ENCODE measurements around the gene MRPL17.

MRPL17 gene

GRCh38 chr11:6681949-6682348 lies 1.2 kb downstream of the MRPL17 start:
- DNase-seq, result no peak

- no peak for DNase-seq
Measured at GRCh38 chr11:6681505-6681904, 1.6 kb downstream of the MRPL17 start.

- no peak for DNase-seq
Measured at GRCh38 chr11:6677018-6677417, 6.1 kb downstream of the MRPL17 start.

- no peak for DNase-seq
Measured at GRCh38 chr11:6674862-6675261, 8.3 kb downstream of the MRPL17 start.

- no peak for DNase-seq
Measured at GRCh38 chr11:6674219-6674597, 8.9 kb downstream of the MRPL17 start.

- no peak for DNase-seq
Measured at GRCh38 chr11:6673523-6674218, 9.5 kb downstream of the MRPL17 start.

- no peak for DNase-seq
Measured at GRCh38 chr11:6671991-6672390, 11.1 kb downstream of the MRPL17 start.

GRCh38 chr11:6670202-6670830 lies 12.8 kb downstream of the MRPL17 start:
- DNase-seq, result no peak

GRCh38 chr11:6667733-6668374 lies 15.3 kb downstream of the MRPL17 start:
- no peak for DNase-seq

GRCh38 chr11:6666302-6667183 lies 16.6 kb downstream of the MRPL17 start:
- DNase-seq, result no peak

GRCh38 chr11:6664551-6664950 lies 18.6 kb downstream of the MRPL17 start:
- DNase-seq, result no peak

- no peak for DNase-seq
Measured at GRCh38 chr11:6663794-6664469, 19.2 kb downstream of the MRPL17 start.

- DNase-seq, result no peak
Measured at GRCh38 chr11:6660712-6661111, 22.4 kb downstream of the MRPL17 start.

- DNase-seq, result no peak
Measured at GRCh38 chr11:6658647-6659046, 24.5 kb downstream of the MRPL17 start.

- no peak for DNase-seq
Measured at GRCh38 chr11:6657346-6657745, 25.8 kb downstream of the MRPL17 start.

- no peak for DNase-seq
Measured at GRCh38 chr11:6656936-6657335, 26.2 kb downstream of the MRPL17 start.

GRCh38 chr11:6656584-6656915 lies 26.6 kb downstream of the MRPL17 start:
- no peak for DNase-seq

- DNase-seq, result peak in 1 of 4 experiments; percentile 14
Measured at GRCh38 chr11:6655790-6656583, 27.2 kb downstream of the MRPL17 start, which contains the start of gene DCHS1. TSS of gene DCHS1 (minus strand) at chr11:6655809. CDS start at chr11:6641613, 14,196 bp downstream.

- DNase-seq, result no peak
Measured at GRCh38 chr11:6655020-6655789, 27.9 kb downstream of the MRPL17 start.

GRCh38 chr11:6654281-6655019 lies 28.7 kb downstream of the MRPL17 start:
- no peak for DNase-seq
